Esophagus squamous epithelium (tissue), 4 donors: ENCODE results near the gene RERE.

Source experiments
- POLR2A ChIP-seq, 4 donors: fragments of 450-650 bp; IDR thresholded peaks; one replicate each; pipeline ENCODE4 v1.6.1; 2017; ENCODE audit warnings: antibody characterized with exemption in 4 of 4, mild to moderate bottlenecking in 4 of 4, moderate library complexity in 3 of 4
- TF ChIP-seq, protein P1 (sequence below), 6 experiments: fragments of 450-650 bp in 4 of 6; fragments of 200-600 bp in 2 of 6; sonication (generic) in 2 of 6; IDR thresholded peaks; one replicate each; pipeline ENCODE4 v1.5.1; 2016 to 2019; ENCODE audit warnings: antibody characterized with exemption in 6 of 6, mild to moderate bottlenecking in 4 of 6, moderate library complexity in 4 of 6

DNA sequence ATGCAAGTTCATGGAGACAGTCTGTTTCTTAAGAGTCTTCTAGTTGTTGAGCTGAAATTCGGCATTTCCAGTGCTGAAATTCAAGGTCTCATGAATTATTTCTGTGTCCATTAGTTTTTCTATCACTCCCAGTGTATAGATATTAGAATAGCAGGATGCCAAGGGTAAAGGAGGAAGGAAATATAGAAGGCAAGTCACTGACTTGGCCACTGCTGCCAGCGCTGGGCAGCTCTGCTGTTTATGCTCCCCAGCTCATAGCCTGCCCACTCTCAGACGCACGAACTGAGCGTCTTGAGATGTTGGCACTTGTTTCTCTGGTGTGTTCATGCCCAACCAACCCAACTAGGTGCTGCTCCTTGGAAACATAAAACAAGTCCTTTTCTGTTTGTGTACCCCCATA, 389.5 kb downstream of the RERE start:
- TF ChIP-seq, protein P1, sequence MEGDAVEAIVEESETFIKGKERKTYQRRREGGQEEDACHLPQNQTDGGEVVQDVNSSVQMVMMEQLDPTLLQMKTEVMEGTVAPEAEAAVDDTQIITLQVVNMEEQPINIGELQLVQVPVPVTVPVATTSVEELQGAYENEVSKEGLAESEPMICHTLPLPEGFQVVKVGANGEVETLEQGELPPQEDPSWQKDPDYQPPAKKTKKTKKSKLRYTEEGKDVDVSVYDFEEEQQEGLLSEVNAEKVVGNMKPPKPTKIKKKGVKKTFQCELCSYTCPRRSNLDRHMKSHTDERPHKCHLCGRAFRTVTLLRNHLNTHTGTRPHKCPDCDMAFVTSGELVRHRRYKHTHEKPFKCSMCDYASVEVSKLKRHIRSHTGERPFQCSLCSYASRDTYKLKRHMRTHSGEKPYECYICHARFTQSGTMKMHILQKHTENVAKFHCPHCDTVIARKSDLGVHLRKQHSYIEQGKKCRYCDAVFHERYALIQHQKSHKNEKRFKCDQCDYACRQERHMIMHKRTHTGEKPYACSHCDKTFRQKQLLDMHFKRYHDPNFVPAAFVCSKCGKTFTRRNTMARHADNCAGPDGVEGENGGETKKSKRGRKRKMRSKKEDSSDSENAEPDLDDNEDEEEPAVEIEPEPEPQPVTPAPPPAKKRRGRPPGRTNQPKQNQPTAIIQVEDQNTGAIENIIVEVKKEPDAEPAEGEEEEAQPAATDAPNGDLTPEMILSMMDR (IDR thresholded peaks at IDR 0.05): no peak
- TF ChIP-seq POLR2A (IDR thresholded peaks at IDR 0.05): no peak
